IMR-90 (cell line): Measurements from ENCODE around the gene TRAPPC4. TPM values are rescaled to one million over a fixed set of nuclear protein-coding genes. Genes with fewer than 3 reads are reported as not detected.

Experiments used
- ATAC-seq: fragments of 200-7000 bp; cut with Tn5 transposase; 2 replicates; pipeline ENCODE4 v1.9.1; 2020; ENCODE audit warnings: low read depth, mild to moderate bottlenecking, moderate library complexity
- BruUV-seq: library from RNA; stranded (reverse); fragments of 400-500 nt; replicated peaks from 2 replicates; lab custom pipeline; 2021; lab: Mats Ljungman, UMichigan
- CTCF ChIA-PET: fragments of 300-600 bp; formaldehyde crosslinking; extraction: SDS; loops from one replicate; lab custom pipeline; 2021; ENCODE audit warnings: antibody characterized with exemption; lab: Yijun Ruan, JAX
- POLR2A ChIA-PET: fragments of 300-600 bp; sonication (Branson Sonifier 250); formaldehyde crosslinking; loops from one replicate; lab custom pipeline; 2022; ENCODE audit warnings: antibody characterized with exemption; ENCODE audit not compliant: unreplicated experiment; lab: Charles Lee
- DNase-seq: peaks from one replicate; pipeline ENCODE4 v3.0.0; 2013
- H2AFZ ChIP-seq: replicated peaks from 2 replicates; pipeline ENCODE3; 2013; ENCODE audit warnings: low read length, mild to moderate bottlenecking; ENCODE audit not compliant: poor library complexity
- H2AK5ac ChIP-seq: 2 replicates; pipeline ENCODE4 v1.6.1; 2013; ENCODE audit warnings: low read depth, low read length, inconsistent platforms
- H2AK9ac ChIP-seq: replicated peaks from 2 replicates; pipeline ENCODE3; 2013; ENCODE audit warnings: mild to moderate bottlenecking, low read depth, low read length, moderate library complexity; ENCODE audit not compliant: poor library complexity
- H2BK120ac ChIP-seq: 2 replicates; pipeline ENCODE4 v1.6.1; 2013; ENCODE audit warnings: low read depth, low read length, inconsistent platforms
- H2BK15ac ChIP-seq: 3 replicates; pipeline ENCODE4 v1.6.1; 2013; ENCODE audit warnings: low read depth, low read length, inconsistent platforms
- H2BK20ac ChIP-seq: 2 replicates; pipeline ENCODE4 v1.6.1; 2013; ENCODE audit warnings: low read depth, mild to moderate bottlenecking, inconsistent platforms, low read length, moderate library complexity
- H2BK5ac ChIP-seq: 2 replicates; pipeline ENCODE4 v1.6.1; 2013; ENCODE audit warnings: mild to moderate bottlenecking, low read depth, low read length, inconsistent platforms; ENCODE audit not compliant: poor library complexity, severe bottlenecking
- H3K14ac ChIP-seq: replicated peaks from 2 replicates; pipeline ENCODE4 v1.6.1; 2013; ENCODE audit warnings: low read depth, low read length, inconsistent platforms
- H3K18ac ChIP-seq: 2 replicates; pipeline ENCODE4 v1.6.1; 2013; ENCODE audit warnings: low read depth, low read length, control low read depth
- H3K23ac ChIP-seq: 2 replicates; pipeline ENCODE4 v1.6.1; 2013; ENCODE audit warnings: low read depth, low read length, inconsistent platforms
- H3K27ac ChIP-seq: 2 replicates; pipeline ENCODE4 v1.5.1; 2013; ENCODE audit warnings: mild to moderate bottlenecking, control low read depth, low read length; ENCODE audit not compliant: insufficient read depth
- H3K27me3 ChIP-seq: 2 replicates; pipeline ENCODE4 v1.6.1; 2013; ENCODE audit warnings: low read length; ENCODE audit not compliant: control insufficient read depth, insufficient read depth
- H3K36me3 ChIP-seq: 2 replicates; pipeline ENCODE4 v1.6.1; 2013; ENCODE audit warnings: low read length, mixed read lengths; ENCODE audit not compliant: control insufficient read depth, insufficient read depth
- H3K4ac ChIP-seq: 2 replicates; pipeline ENCODE4 v1.6.1; 2013; ENCODE audit warnings: low read depth, low read length, inconsistent platforms
- H3K4me1 ChIP-seq: 2 replicates; pipeline ENCODE4 v1.6.1; 2013; ENCODE audit warnings: low read length, mixed read lengths; ENCODE audit not compliant: control insufficient read depth, insufficient read depth
- H3K4me2 ChIP-seq: 2 replicates; pipeline ENCODE4 v1.6.1; 2013; ENCODE audit warnings: low read depth, mild to moderate bottlenecking, control low read depth, low read length, moderate library complexity
- H3K4me3 ChIP-seq: 2 replicates; pipeline ENCODE4 v1.5.1; 2013; ENCODE audit warnings: low read depth, mild to moderate bottlenecking, control low read depth, low read length, moderate library complexity; ENCODE audit not compliant: insufficient read depth
- H3K56ac ChIP-seq: 2 replicates; pipeline ENCODE4 v1.6.1; 2013; ENCODE audit warnings: low read length, inconsistent platforms; ENCODE audit not compliant: insufficient read depth; ENCODE audit errors: extremely low read depth
- H3K79me1 ChIP-seq, 2 experiments: 2 replicates each; pipeline ENCODE4 v1.6.1; 2013; ENCODE audit warnings: low read length in 2 of 2, inconsistent platforms in 1 of 2, low read depth in 1 of 2
- H3K9ac ChIP-seq: 2 replicates; pipeline ENCODE4 v1.6.1; 2013; ENCODE audit warnings: low read depth, low read length, control low read depth
- H3K9me1 ChIP-seq: 2 replicates; pipeline ENCODE4 v1.6.1; 2013; ENCODE audit warnings: low read length, inconsistent platforms; ENCODE audit not compliant: insufficient read depth
- H3K9me3 ChIP-seq: 2 replicates; pipeline ENCODE4 v1.6.1; 2013; ENCODE audit warnings: low read length; ENCODE audit not compliant: control insufficient read depth, insufficient read depth
- H4K20me1 ChIP-seq: 2 replicates; pipeline ENCODE4 v1.6.1; 2013; ENCODE audit warnings: low read length, inconsistent platforms; ENCODE audit not compliant: insufficient read depth
- H4K5ac ChIP-seq: 2 replicates; pipeline ENCODE4 v1.6.1; 2013; ENCODE audit warnings: mild to moderate bottlenecking, low read depth, low read length, control low read depth
- H4K8ac ChIP-seq, 2 experiments: 2 replicates each; pipeline ENCODE4 v1.6.1; 2013; ENCODE audit warnings: low read depth in 2 of 2, low read length in 2 of 2, control low read depth in 1 of 2, inconsistent platforms in 1 of 2
- H4K91ac ChIP-seq: 2 replicates; pipeline ENCODE4 v1.6.1; 2013; ENCODE audit warnings: low read depth, low read length, inconsistent platforms; ENCODE audit not compliant: insufficient read depth
- BHLHE40 ChIP-seq: fragments of 150-350 bp; IDR thresholded peaks from 2 replicates; pipeline ENCODE4 v1.6.1; 2016; ENCODE audit warnings: mild to moderate bottlenecking, low read depth, low read length
- CHD1 ChIP-seq: IDR thresholded peaks from 2 replicates; pipeline ENCODE4 v1.6.1; 2012; ENCODE audit warnings: low read depth, low read length, improper control_type of control experiment
- FOS ChIP-seq: fragments of 150-350 bp; IDR thresholded peaks from 2 replicates; pipeline ENCODE4 v1.6.1; 2016; ENCODE audit warnings: low read depth, low read length
- MAZ ChIP-seq: IDR thresholded peaks from 2 replicates; pipeline ENCODE4 v1.6.1; 2012; ENCODE audit warnings: low read depth, mild to moderate bottlenecking, low read length, improper control_type of control experiment, moderate library complexity, borderline replicate concordance
- NFE2L2 ChIP-seq: fragments of 150-350 bp; IDR thresholded peaks from 2 replicates; pipeline ENCODE4 v1.6.1; 2016; ENCODE audit warnings: low read depth, mild to moderate bottlenecking, low read length
- POLR2A ChIP-seq: IDR thresholded peaks from 2 replicates; pipeline ENCODE4 v1.6.1; 2012; ENCODE audit warnings: mild to moderate bottlenecking, low read depth, low read length
- RAD21 ChIP-seq: IDR thresholded peaks from 2 replicates; pipeline ENCODE4 v1.6.1; 2012; ENCODE audit warnings: low read length, improper control_type of control experiment
- RCOR1 ChIP-seq: IDR thresholded peaks from 2 replicates; pipeline ENCODE4 v1.6.1; 2012; ENCODE audit warnings: mild to moderate bottlenecking, low read length, improper control_type of control experiment; ENCODE audit not compliant: insufficient replicate concordance
- RFX5 ChIP-seq: IDR thresholded peaks from 2 replicates; pipeline ENCODE4 v1.8.0; 2012; ENCODE audit warnings: low read depth, mild to moderate bottlenecking, low read length, moderate library complexity
- SMC3 ChIP-seq: fragments of 150-350 bp; IDR thresholded peaks from 2 replicates; pipeline ENCODE4 v1.6.1; 2016; ENCODE audit warnings: low read depth, mild to moderate bottlenecking, antibody characterized with exemption, low read length, moderate library complexity
- WGBS, 2 experiments: methylation state at CpG; one replicate each; pipeline versions ENCODE4 v1.1.5 to v1.1.7; 2013; ENCODE audit warnings: missing lambda C conversion rate in 2 of 2; ENCODE audit not compliant: insufficient read length in 1 of 2; ENCODE audit errors: extremely low coverage in 2 of 2; 5-methylcytosine and 5-hydroxymethylcytosine counted together
- dilution Hi-C: fragments of 300-500 bp; cut with HindIII; formaldehyde crosslinking; loops from one replicate; pipeline ENCODE4 v1.14.3; 2018; ENCODE audit warnings: low sequenced_read_pairs; ENCODE audit not compliant: unreplicated experiment
- in situ Hi-C: fragments of 300-500 bp; cut with MboI; formaldehyde crosslinking; loops from 3 replicates; pipeline ENCODE4 v1.14.3; 2019; ENCODE audit warnings: low sequenced_read_pairs, inconsistent platforms, mixed read lengths
- intact Hi-C: fragments of 100-400 bp; cut with micrococcal nuclease; formaldehyde crosslinking; loops from 2 replicates; pipeline ENCODE4 v1.10.0; 2022
- polyA plus RNA-seq, 3 experiments: library from polyadenylated mRNA; depleted of rRNA; stranded (reverse); fragments of >200 nt; gene quantifications; 2 replicates each; pipeline ENCODE4 v1.2.3, GENCODE V29; 2012; ENCODE audit warnings: low replicate concordance in 1 of 3
- total RNA-seq: library from RNA; depleted of rRNA; stranded (reverse); fragments of >200 nt; gene quantifications from 2 replicates; pipeline ENCODE4 v1.2.3, GENCODE V29; 2012
- TF ChIP-seq, protein P1 (sequence below): fragments of 150-350 bp; IDR thresholded peaks from 2 replicates; pipeline ENCODE4 v1.6.1; 2017; ENCODE audit warnings: mild to moderate bottlenecking, antibody characterized with exemption, low read length, low read depth
- TF ChIP-seq, protein P2 (sequence below): fragments of 150-350 bp; IDR thresholded peaks from 2 replicates; pipeline ENCODE4 v1.6.1; 2016; ENCODE audit warnings: low read depth, mild to moderate bottlenecking, low read length, moderate library complexity, borderline replicate concordance

Gene TRAPPC4
- total and polyA plus RNA-seq, 2 of the 4 experiments (the other 2 are of a cell fraction): 102 to 162 TPM

DNA sequence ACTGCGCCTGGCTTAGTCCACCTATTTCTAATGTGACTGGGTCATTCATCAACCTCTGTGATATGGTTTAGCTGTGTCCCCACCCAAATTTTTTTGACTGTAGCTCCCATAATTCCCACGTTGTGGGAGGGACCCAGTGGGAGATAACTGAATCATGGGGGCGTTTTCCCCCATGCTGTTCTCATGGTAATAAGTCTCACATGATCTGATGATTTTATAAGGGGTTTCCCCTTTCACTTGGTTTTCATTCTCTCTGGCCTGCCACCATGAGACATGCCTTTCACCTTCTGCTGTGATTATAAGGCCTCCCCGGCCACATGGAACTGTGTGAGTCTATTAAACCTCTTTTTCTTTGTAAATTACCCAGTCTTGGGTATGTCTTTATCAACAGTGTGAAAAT is 11.9 kb upstream of the TRAPPC4 start:
- Histone ChIP-seq H2AFZ (no peak overlapping the region), H3K9me1 (no peaks in the 10 kb centered on the region; the same call in 1 of the 2 replicates), H3K23ac (no peak overlapping the region), H2BK20ac (no peak overlapping the region), H3K14ac (no peak overlapping the region), H3K4me3 (no peak overlapping the region), H3K56ac (no peak overlapping the region), H3K36me3 (peaks cover 34% of the 10 kb centered on the region), H3K4me1 (no peaks in the 10 kb centered on the region), H2BK5ac (no peak overlapping the region), H4K91ac (no peak overlapping the region), H2AK5ac (no peak overlapping the region), H3K18ac (no peak overlapping the region), H3K4me2 (no peak overlapping the region), H2BK15ac (no peak overlapping the region), H2BK120ac (no peak overlapping the region), H3K9me3 (no peaks in the 10 kb centered on the region), H3K27ac (no peak overlapping the region), H4K8ac (no peak overlapping the region), H3K27me3 (no peaks in the 10 kb centered on the region), H3K4ac (no peak overlapping the region), H3K9ac (no peak overlapping the region), H4K20me1 (no peaks in the 10 kb centered on the region), H3K79me1 (peaks cover 9 to 32% of the 10 kb centered on the region in 2 experiments), H2AK9ac (no peak overlapping the region), H4K5ac (no peak overlapping the region)
- TF ChIP-seq POLR2A (no peak), SMC3 (no peak), MAZ (no peak), RAD21 (no peak), FOS (no peak), RFX5 (no peak), RCOR1 (no peak), BHLHE40 (no peak), CHD1 (no peak), NFE2L2 (no peak)
- TF ChIP-seq, protein P1, sequence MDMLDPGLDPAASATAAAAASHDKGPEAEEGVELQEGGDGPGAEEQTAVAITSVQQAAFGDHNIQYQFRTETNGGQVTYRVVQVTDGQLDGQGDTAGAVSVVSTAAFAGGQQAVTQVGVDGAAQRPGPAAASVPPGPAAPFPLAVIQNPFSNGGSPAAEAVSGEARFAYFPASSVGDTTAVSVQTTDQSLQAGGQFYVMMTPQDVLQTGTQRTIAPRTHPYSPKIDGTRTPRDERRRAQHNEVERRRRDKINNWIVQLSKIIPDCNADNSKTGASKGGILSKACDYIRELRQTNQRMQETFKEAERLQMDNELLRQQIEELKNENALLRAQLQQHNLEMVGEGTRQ: no peak
- TF ChIP-seq, protein P2, sequence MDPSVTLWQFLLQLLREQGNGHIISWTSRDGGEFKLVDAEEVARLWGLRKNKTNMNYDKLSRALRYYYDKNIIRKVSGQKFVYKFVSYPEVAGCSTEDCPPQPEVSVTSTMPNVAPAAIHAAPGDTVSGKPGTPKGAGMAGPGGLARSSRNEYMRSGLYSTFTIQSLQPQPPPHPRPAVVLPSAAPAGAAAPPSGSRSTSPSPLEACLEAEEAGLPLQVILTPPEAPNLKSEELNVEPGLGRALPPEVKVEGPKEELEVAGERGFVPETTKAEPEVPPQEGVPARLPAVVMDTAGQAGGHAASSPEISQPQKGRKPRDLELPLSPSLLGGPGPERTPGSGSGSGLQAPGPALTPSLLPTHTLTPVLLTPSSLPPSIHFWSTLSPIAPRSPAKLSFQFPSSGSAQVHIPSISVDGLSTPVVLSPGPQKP: no peak
- intact Hi-C loops: no loop called here
- in situ Hi-C loops: no loop called here
- ChIA-PET POLR2A (no interaction called here), CTCF (interaction anchor here (0.7 kb wide), 1 partner anchor 94 kb away, joined by 3 read pairs; no protein-coding TSS in a partner anchor)
- dilution Hi-C loops: no loop called here
- WGBS, 2 experiments: no CpG with 5 or more reads among the region's 4 CpGs
- DNase-seq (no peak), ATAC-seq (no peak)
- no TSS peak for BruUV-seq
